K562 (cell line): ENCODE results near the gene CRACR2B. TPM values are rescaled to one million over a fixed set of nuclear protein-coding genes. Genes with fewer than 3 reads are reported as not detected.

Source experiments
- ARID1B ChIP-seq: fragments of 450-650 bp; IDR thresholded peaks from 2 replicates; pipeline ENCODE4 v1.6.1; 2016; ENCODE audit warnings: antibody characterized with exemption, mild to moderate bottlenecking, inconsistent platforms
- CHD1 ChIP-seq: fragments of 200-600 bp; sonication (generic); IDR thresholded peaks from one replicate; pipeline ENCODE4 v1.6.1; 2012; ENCODE audit warnings: mild to moderate bottlenecking, moderate library complexity, low read length, inconsistent platforms
- CXXC5 ChIP-seq: fragments of 250-450 bp; sonication (Bioruptor Pico); IDR thresholded peaks from 2 replicates; pipeline ENCODE4 v1.8.0; 2022; ENCODE audit warnings: inconsistent platforms, mild to moderate bottlenecking, moderate library complexity
- DDX20 ChIP-seq: fragments of 450-650 bp; IDR thresholded peaks from 2 replicates; pipeline ENCODE4 v1.6.1; 2016; ENCODE audit warnings: missing genetic modification characterization, low read depth, mild to moderate bottlenecking, missing compliant biosample characterization, moderate library complexity
- IFI16 ChIP-seq: fragments of 250-450 bp; sonication (Bioruptor Pico); IDR thresholded peaks from 2 replicates; pipeline ENCODE4 v2.1.2; 2022; ENCODE audit warnings: mild to moderate bottlenecking, inconsistent platforms
- KAT2B ChIP-seq: IDR thresholded peaks from one replicate; pipeline ENCODE4 v1.6.1; 2012; ENCODE audit warnings: low read depth, mild to moderate bottlenecking, control low read depth, inconsistent platforms, low read length, moderate library complexity
- KAT7 ChIP-seq: sonication (generic); formaldehyde crosslinking; IDR thresholded peaks from 2 replicates; pipeline ENCODE4 v1.8.0; 2022; ENCODE audit warnings: missing genetic modification reagents, mild to moderate bottlenecking, borderline replicate concordance
- KDM5B ChIP-seq: fragments of 200-600 bp; sonication (generic); IDR thresholded peaks from 2 replicates; pipeline ENCODE4 v1.6.1; 2012; ENCODE audit warnings: low read depth, mild to moderate bottlenecking, moderate library complexity, low read length, control low read depth, inconsistent platforms; ENCODE audit not compliant: insufficient replicate concordance
- MAFK ChIP-seq: IDR thresholded peaks from 2 replicates; pipeline ENCODE4 v1.6.1; 2011; ENCODE audit warnings: low read length, improper control_type of control experiment
- MCM2 ChIP-seq: fragments of 450-650 bp; IDR thresholded peaks from 2 replicates; pipeline ENCODE4 v1.6.1; 2017; ENCODE audit warnings: low read depth, mild to moderate bottlenecking
- MEF2A ChIP-seq: IDR thresholded peaks from 2 replicates; pipeline ENCODE4 v1.6.1; 2011; ENCODE audit warnings: low read depth, mild to moderate bottlenecking, low read length, moderate library complexity; ENCODE audit not compliant: control insufficient read depth
- NR2C2 ChIP-seq, 2 experiments: fragments of 200-800 bp in 1 of 2; sonication (Bioruptor generic) in 1 of 2; sonication (generic) in 1 of 2; formaldehyde crosslinking in 1 of 2; IDR thresholded peaks; 2 replicates each; pipeline versions ENCODE4 v1.6.1 to v1.8.0; 2016 to 2022; ENCODE audit warnings: mild to moderate bottlenecking in 1 of 2, missing compliant biosample characterization in 1 of 2, missing genetic modification characterization in 1 of 2, missing genetic modification reagents in 1 of 2
- PCBP1 ChIP-seq: fragments of 200-400 bp; formaldehyde crosslinking; IDR thresholded peaks from 2 replicates; pipeline ENCODE4 v1.6.1; 2018; ENCODE audit warnings: mild to moderate bottlenecking, low read depth, low read length; ENCODE audit not compliant: poor library complexity, severe bottlenecking
- PCBP2 ChIP-seq: fragments of 200-400 bp; formaldehyde crosslinking; IDR thresholded peaks from 2 replicates; pipeline ENCODE4 v1.6.1; 2018; ENCODE audit warnings: low read length, low read depth, mild to moderate bottlenecking, moderate library complexity; ENCODE audit not compliant: poor library complexity, severe bottlenecking
- PTTG1 ChIP-seq: fragments of 450-650 bp; IDR thresholded peaks from 2 replicates; pipeline ENCODE4 v1.6.1; 2016; ENCODE audit warnings: low read depth, mild to moderate bottlenecking, missing genetic modification characterization, missing compliant biosample characterization
- SUPT5H ChIP-seq: fragments of 450-650 bp; IDR thresholded peaks from 2 replicates; pipeline ENCODE4 v1.6.1; 2016
- TAL1 ChIP-seq: fragments of 450-650 bp; IDR thresholded peaks from 2 replicates; pipeline ENCODE4 v1.6.1; 2016; ENCODE audit warnings: mild to moderate bottlenecking
- TCF7L2 ChIP-seq: fragments of 150-350 bp; IDR thresholded peaks from 2 replicates; pipeline ENCODE4 v1.6.1; 2016; ENCODE audit warnings: low read depth, mild to moderate bottlenecking, low read length, moderate library complexity
- U2AF2 ChIP-seq: fragments of 200-400 bp; formaldehyde crosslinking; optimal IDR thresholded peaks from 2 replicates; pipeline ENCODE3; 2017; ENCODE audit warnings: low read depth, mild to moderate bottlenecking, low read length
- ZFP30 ChIP-seq: fragments of 250-450 bp; sonication (Bioruptor Pico); IDR thresholded peaks from 2 replicates; pipeline ENCODE4 v1.8.0; 2022; ENCODE audit warnings: moderate library complexity, mild to moderate bottlenecking, inconsistent platforms, borderline replicate concordance
- ZNF23 ChIP-seq: fragments of 250-450 bp; sonication (Bioruptor Pico); IDR thresholded peaks from 2 replicates; pipeline ENCODE4 v1.4.0; 2020; ENCODE audit warnings: mild to moderate bottlenecking
- ZNF57 ChIP-seq: fragments of 450-650 bp; formaldehyde crosslinking; IDR thresholded peaks from 2 replicates; pipeline ENCODE4 v1.4.0; 2020; ENCODE audit warnings: mild to moderate bottlenecking, moderate library complexity
- polyA plus RNA-seq, 8 experiments: library from polyadenylated mRNA; depleted of rRNA in 4 of 8; stranded (reverse) in 5 of 8; unstranded in 3 of 8; fragments of >200 nt; fragmentation: Nextera tagmentation in 2 of 8; fragmentation: Illumina TruSeq in 1 of 8; extraction: Ambion mirVana in 2 of 8; extraction: Trizol in 1 of 8; gene quantifications; 2 replicates each; pipeline versions ENCODE4 v1.2.1 to v1.2.3, GENCODE V29; 2011 to 2014; ENCODE audit warnings: inconsistent platforms in 1 of 8, missing spikeins in 1 of 8
- total RNA-seq, 7 experiments: library from RNA; depleted of rRNA in 6 of 7; stranded (reverse); fragments of >200 nt in 6 of 7; fragmentation: Illumina TruSeq in 2 of 7; extraction: Trizol in 2 of 7; gene quantifications; 2 replicates each; pipeline versions ENCODE4 v1.2.1 to v1.2.3, GENCODE V29; 2011 to 2021; ENCODE audit warnings: low replicate concordance in 1 of 7
- TF ChIP-seq, protein P1 (sequence below): fragments of 250-450 bp; sonication (Bioruptor Pico); IDR thresholded peaks from 2 replicates; pipeline ENCODE4 v1.4.0; 2020; ENCODE audit warnings: borderline replicate concordance
- TF ChIP-seq, protein P2 (sequence below): IDR thresholded peaks from 2 replicates; pipeline ENCODE4 v1.6.1; 2016; ENCODE audit warnings: missing genetic modification characterization, missing compliant biosample characterization
- TF ChIP-seq, protein P3 (sequence below): fragments of 250-450 bp; sonication (Bioruptor Pico); IDR thresholded peaks from 2 replicates; pipeline ENCODE4 v1.8.0; 2021; ENCODE audit warnings: borderline replicate concordance, mild to moderate bottlenecking, moderate library complexity; ENCODE audit not compliant: poor library complexity, severe bottlenecking

CRACR2B gene
- total and polyA plus RNA-seq, 9 of the 15 experiments (the other 6 are each of a cell fraction or from before 2014, with no cell fraction given) = 0.10 to 51.0 (median 6.0) TPM

DNA sequence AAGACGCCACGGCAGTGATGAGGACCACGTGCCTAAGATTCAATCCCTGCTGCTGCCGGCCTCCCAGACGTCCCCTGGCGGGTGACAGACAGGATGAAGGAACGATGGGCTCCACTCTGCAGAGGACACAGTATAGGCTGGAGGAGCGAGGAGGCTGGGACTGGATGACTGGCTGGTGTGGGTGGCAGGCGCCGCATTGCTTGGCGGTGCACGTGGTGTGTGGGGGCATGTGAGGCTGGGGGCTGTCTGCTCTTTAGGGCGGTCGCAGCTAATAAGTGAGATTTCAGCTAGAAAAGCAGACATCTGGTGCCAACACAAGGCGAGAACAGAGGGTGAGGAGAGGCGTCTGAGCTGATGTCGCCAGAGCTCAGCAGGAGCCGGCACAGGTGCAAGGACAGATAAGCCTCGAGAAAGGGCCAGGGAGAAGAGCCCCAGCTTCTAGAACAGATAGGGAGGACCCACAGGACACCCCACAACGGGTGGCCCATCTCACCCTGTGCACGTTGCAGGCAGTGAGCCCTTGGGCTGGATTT is 48.1 kb downstream of the CRACR2B start (continued):
- no peak for TF ChIP-seq KAT2B
- no peak for TF ChIP-seq DDX20
- TF ChIP-seq ARID1B = peak; percentile 97
- no peak for TF ChIP-seq MEF2A
- peak; percentile 86 for TF ChIP-seq CXXC5 (CRISPR knock-in tag)
- TF ChIP-seq, protein P1, sequence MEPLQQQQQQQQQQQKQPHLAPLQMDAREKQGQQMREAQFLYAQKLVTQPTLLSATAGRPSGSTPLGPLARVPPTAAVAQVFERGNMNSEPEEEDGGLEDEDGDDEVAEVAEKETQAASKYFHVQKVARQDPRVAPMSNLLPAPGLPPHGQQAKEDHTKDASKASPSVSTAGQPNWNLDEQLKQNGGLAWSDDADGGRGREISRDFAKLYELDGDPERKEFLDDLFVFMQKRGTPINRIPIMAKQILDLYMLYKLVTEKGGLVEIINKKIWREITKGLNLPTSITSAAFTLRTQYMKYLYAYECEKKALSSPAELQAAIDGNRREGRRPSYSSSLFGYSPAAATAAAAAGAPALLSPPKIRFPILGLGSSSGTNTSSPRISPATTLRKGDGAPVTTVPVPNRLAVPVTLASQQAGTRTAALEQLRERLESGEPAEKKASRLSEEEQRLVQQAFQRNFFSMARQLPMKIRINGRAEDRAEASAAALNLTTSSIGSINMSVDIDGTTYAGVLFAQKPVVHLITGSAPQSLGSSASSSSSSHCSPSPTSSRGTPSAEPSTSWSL = no peak
- TF ChIP-seq TAL1 = peak; percentile 95
- TF ChIP-seq PTTG1 = no peak
- TF ChIP-seq ZFP30 (CRISPR knock-in tag) = no peak
- TF ChIP-seq KDM5B = no peak
- TF ChIP-seq MCM2 = no peak
- no peak for TF ChIP-seq ZNF57 (CRISPR knock-in tag)
- no peak for TF ChIP-seq CHD1
- no peak for TF ChIP-seq IFI16 (CRISPR knock-in tag)
- TF ChIP-seq, protein P2, sequence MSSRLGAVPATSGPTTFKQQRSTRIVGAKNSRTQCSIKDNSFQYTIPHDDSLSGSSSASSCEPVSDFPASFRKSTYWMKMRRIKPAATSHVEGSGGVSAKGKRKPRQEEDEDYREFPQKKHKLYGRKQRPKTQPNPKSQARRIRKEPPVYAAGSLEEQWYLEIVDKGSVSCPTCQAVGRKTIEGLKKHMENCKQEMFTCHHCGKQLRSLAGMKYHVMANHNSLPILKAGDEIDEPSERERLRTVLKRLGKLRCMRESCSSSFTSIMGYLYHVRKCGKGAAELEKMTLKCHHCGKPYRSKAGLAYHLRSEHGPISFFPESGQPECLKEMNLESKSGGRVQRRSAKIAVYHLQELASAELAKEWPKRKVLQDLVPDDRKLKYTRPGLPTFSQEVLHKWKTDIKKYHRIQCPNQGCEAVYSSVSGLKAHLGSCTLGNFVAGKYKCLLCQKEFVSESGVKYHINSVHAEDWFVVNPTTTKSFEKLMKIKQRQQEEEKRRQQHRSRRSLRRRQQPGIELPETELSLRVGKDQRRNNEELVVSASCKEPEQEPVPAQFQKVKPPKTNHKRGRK (tag) = no peak
- no peak for TF ChIP-seq NR2C2 (CRISPR knock-in tag; IDR thresholded peaks at IDR 0.05)
- TF ChIP-seq NR2C2 (tag; IDR thresholded peaks at IDR 0.05) = no peak
- TF ChIP-seq U2AF2 = no peak
- 0 out of 2 replicates have a peak, but pooled peaks have one; percentile 42 for TF ChIP-seq KAT7 (CRISPR knock-in tag)
- TF ChIP-seq, protein P3, sequence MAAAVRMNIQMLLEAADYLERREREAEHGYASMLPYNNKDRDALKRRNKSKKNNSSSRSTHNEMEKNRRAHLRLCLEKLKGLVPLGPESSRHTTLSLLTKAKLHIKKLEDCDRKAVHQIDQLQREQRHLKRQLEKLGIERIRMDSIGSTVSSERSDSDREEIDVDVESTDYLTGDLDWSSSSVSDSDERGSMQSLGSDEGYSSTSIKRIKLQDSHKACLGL (CRISPR knock-in tag) = no peak
- TF ChIP-seq MAFK = no peak
- no peak for TF ChIP-seq SUPT5H
- TF ChIP-seq ZNF23 (CRISPR knock-in tag) = no peak
- no peak for TF ChIP-seq PCBP2
- TF ChIP-seq PCBP1 = no peak
- TF ChIP-seq TCF7L2 = no peak
